GM13977 (cell line): ENCODE results near the gene PHACTR1.

Experiments
- DNase-seq: peaks from one replicate; pipeline ENCODE4 v3.0.0; 2012; ENCODE audit warnings: low spot score
- CTCF ChIP-seq: IDR thresholded peaks from 2 replicates; pipeline ENCODE4 v1.5.1; 2012; ENCODE audit warnings: mild to moderate bottlenecking, control low read depth; ENCODE audit not compliant: insufficient read depth; ENCODE audit errors: extremely low read depth, missing control alignments
- in situ Hi-C: fragments of 300-500 bp; cut with MboI; formaldehyde crosslinking; loops from one replicate; pipeline ENCODE4 v1.12.0; 2022; ENCODE audit warnings: low sequenced_read_pairs, low pct_unique_long_range_greater_than_20kb, mixed read lengths, inconsistent platforms; ENCODE audit not compliant: unreplicated experiment

Gene PHACTR1

GRCh38 chr6:13180538-13180937 lies 464.0 kb downstream of the PHACTR1 start:
- TF ChIP-seq CTCF: no peak
- no peak for DNase-seq
- in situ Hi-C loops: loop anchor here (25.0 kb wide), 1 partner anchor 357 kb away; no protein-coding TSS in a partner anchor

GRCh38 chr6:13181393-13181792 lies 464.8 kb downstream of the PHACTR1 start:
- DNase-seq: no peak
- in situ Hi-C loops: loop anchor here (25.0 kb wide), 1 partner anchor 356 kb away; no protein-coding TSS in a partner anchor
- TF ChIP-seq CTCF: no peak

GRCh38 chr6:13183415-13184088 lies 467.0 kb downstream of the PHACTR1 start:
- in situ Hi-C loops: loop anchor here (25.0 kb wide), 1 partner anchor 354 kb away; no protein-coding TSS in a partner anchor
- no peak for DNase-seq
- no peak for TF ChIP-seq CTCF

GRCh38 chr6:13184089-13184468 lies 467.5 kb downstream of the PHACTR1 start:
- in situ Hi-C loops: loop anchor here (25.0 kb wide), 1 partner anchor 353 kb away; no protein-coding TSS in a partner anchor
- no peak for TF ChIP-seq CTCF
- no peak for DNase-seq

GRCh38 chr6:13184547-13184946 lies 468.0 kb downstream of the PHACTR1 start:
- in situ Hi-C loops: loop anchor here (25.0 kb wide), 1 partner anchor 353 kb away; no protein-coding TSS in a partner anchor
- no peak for TF ChIP-seq CTCF
- no peak for DNase-seq

GRCh38 chr6:13186861-13187260 lies 470.3 kb downstream of the PHACTR1 start:
- in situ Hi-C loops: loop anchor here (25.0 kb wide), 1 partner anchor 350 kb away; no protein-coding TSS in a partner anchor
- DNase-seq: no peak
- no peak for TF ChIP-seq CTCF
